ENCODE data around the gene GSTT2. TPM values are rescaled to one million over a fixed set of nuclear protein-coding genes. Genes with fewer than 3 reads are reported as not detected.
"Not testable (repeated sequence)": the region's sequence is repeated elsewhere in the genome, so short reads cannot be mapped to it uniquely, and the experiment has no call there.

GSTT2 gene
- total RNA-seq = not detected in 2 replicates

GRCh38 chr22:23979557-23980240 is at the start of gene GSTT2:
Gene GSTT2, plus strand, starts transcription at chr22:23980134.
- not testable (repeated sequence) for H3K4me3 Mint-ChIP-seq (ENCODE audit: low read depth); H3K4me1 Mint-ChIP-seq (ENCODE audit: low read depth); DNase-seq (ENCODE audit: low spot score); H3K36me3 Mint-ChIP-seq (ENCODE audit: low read depth); H3K27me3 Mint-ChIP-seq (ENCODE audit: low read depth); H3K27ac Mint-ChIP-seq; H3K9me3 Mint-ChIP-seq
- intact Hi-C loops (cut with micrococcal nuclease) = loop anchor here (10.0 kb wide), 2 partner anchors 125 to 195 kb away; no protein-coding TSS in a partner anchor

DNA sequence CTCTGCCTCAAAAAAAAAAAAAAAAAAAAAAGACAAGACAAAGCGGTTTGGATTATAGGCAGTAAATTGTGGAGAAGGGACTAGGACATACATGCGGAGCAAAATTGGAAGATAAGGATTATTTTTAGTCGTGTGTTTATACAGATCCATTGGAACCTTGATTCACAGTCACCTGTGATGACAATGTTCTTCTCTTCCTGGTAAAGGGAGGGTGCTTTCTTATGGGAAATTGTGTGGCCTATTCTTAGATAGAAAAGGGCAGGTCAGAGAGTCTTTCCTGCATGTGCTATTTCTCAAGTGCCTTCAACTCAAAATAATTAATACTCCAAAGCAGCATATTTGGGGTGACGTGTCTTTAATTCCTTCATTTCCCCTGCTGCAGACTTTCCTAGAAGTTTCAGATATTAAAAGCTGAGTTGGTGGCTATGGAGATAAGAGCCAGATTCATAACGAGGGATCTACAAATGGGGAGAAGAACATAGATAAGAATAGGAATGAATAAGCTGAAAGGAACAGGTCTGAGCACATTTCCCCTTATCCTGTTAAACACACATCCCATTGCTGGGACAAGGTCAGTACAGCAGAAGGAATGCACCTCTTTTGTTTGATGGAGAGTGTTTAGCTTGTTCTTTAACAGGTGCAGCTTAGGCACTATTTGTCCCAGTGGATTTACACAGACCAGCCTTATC is 41.5 kb upstream of the GSTT2 start:
- H3K4me1 Mint-ChIP-seq (ENCODE audit: low read depth) = peaks cover 4% of the 10 kb centered on the region
- peaks cover 13% of the 10 kb centered on the region for H3K27me3 Mint-ChIP-seq (ENCODE audit: low read depth)
- intact Hi-C loops (cut with micrococcal nuclease) = no loop called here
- no peaks in the 10 kb centered on the region for H3K36me3 Mint-ChIP-seq (ENCODE audit: low read depth)
- no peak overlapping the region for H3K4me3 Mint-ChIP-seq (ENCODE audit: low read depth)
- H3K9me3 Mint-ChIP-seq = no peaks in the 10 kb centered on the region
- H3K27ac Mint-ChIP-seq = no peak overlapping the region
- no peak for DNase-seq (ENCODE audit: low spot score)

- intact Hi-C loops (cut with micrococcal nuclease) = no loop called here
- no peak overlapping the region for H3K27ac Mint-ChIP-seq
- no peak for DNase-seq (ENCODE audit: low spot score)
- peaks cover 4% of the 10 kb centered on the region for H3K4me1 Mint-ChIP-seq (ENCODE audit: low read depth)
- no peak overlapping the region for H3K4me3 Mint-ChIP-seq (ENCODE audit: low read depth)
- peaks cover 11% of the 10 kb centered on the region for H3K27me3 Mint-ChIP-seq (ENCODE audit: low read depth)
- H3K9me3 Mint-ChIP-seq = no peaks in the 10 kb centered on the region
- H3K36me3 Mint-ChIP-seq (ENCODE audit: low read depth) = no peaks in the 10 kb centered on the region
Measured at GRCh38 chr22:23939017-23939357, 40.9 kb upstream of the GSTT2 start.

- peaks cover 16% of the 10 kb centered on the region for H3K27me3 Mint-ChIP-seq (ENCODE audit: low read depth)
- DNase-seq (ENCODE audit: low spot score); H3K36me3 Mint-ChIP-seq (ENCODE audit: low read depth); intact Hi-C loops (cut with micrococcal nuclease); H3K4me1 Mint-ChIP-seq (ENCODE audit: low read depth); H3K27ac Mint-ChIP-seq; H3K4me3 Mint-ChIP-seq (ENCODE audit: low read depth); H3K9me3 Mint-ChIP-seq: not testable (repeated sequence)
Measured at GRCh38 chr22:23940166-23940565, 39.8 kb upstream of the GSTT2 start.

GRCh38 chr22:23947391-23947790 is 32.5 kb upstream of the GSTT2 start:
- intact Hi-C loops (cut with micrococcal nuclease); H3K36me3 Mint-ChIP-seq (ENCODE audit: low read depth); H3K27ac Mint-ChIP-seq; H3K4me1 Mint-ChIP-seq (ENCODE audit: low read depth); DNase-seq (ENCODE audit: low spot score); H3K9me3 Mint-ChIP-seq; H3K4me3 Mint-ChIP-seq (ENCODE audit: low read depth): not testable (repeated sequence)
- H3K27me3 Mint-ChIP-seq (ENCODE audit: low read depth) = peaks cover 20% of the 10 kb centered on the region

DNA sequence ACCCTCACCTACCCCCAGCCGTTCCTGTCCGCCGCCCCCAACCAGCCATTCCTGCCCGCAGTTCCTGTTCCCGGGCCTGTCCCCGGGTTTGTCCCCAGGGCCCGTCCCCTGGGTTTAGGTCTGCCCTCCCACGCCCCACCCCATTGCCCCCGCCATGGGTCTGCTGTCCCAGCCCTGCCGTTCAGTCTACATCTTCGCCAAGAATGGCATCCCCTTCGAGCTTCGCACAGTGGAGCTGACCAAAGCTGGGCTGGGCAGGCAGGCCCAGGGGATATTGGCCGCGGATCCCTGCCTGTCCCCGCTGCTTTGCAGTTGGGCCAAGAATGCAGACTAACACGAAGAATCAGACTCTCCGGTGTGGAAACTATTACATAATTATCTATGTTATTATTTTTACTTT is 30.2 kb upstream of the GSTT2 start:
- H3K9me3 Mint-ChIP-seq; H3K4me3 Mint-ChIP-seq (ENCODE audit: low read depth); H3K4me1 Mint-ChIP-seq (ENCODE audit: low read depth); DNase-seq (ENCODE audit: low spot score); H3K36me3 Mint-ChIP-seq (ENCODE audit: low read depth); H3K27ac Mint-ChIP-seq: not testable (repeated sequence)
- peaks cover 10% of the 10 kb centered on the region for H3K27me3 Mint-ChIP-seq (ENCODE audit: low read depth)
- intact Hi-C loops (cut with micrococcal nuclease) = loop anchor here (10.0 kb wide), 1 partner anchor 85 kb away; no protein-coding TSS in a partner anchor

- DNase-seq (ENCODE audit: low spot score); H3K4me1 Mint-ChIP-seq (ENCODE audit: low read depth): not testable (repeated sequence)
Measured at GRCh38 chr22:23951383-23951782, 28.6 kb upstream of the GSTT2 start.

GRCh38 chr22:23952794-23953405 is 27.0 kb upstream of the GSTT2 start:
- DNase-seq (ENCODE audit: low spot score); H3K4me1 Mint-ChIP-seq (ENCODE audit: low read depth); H3K36me3 Mint-ChIP-seq (ENCODE audit: low read depth); H3K9me3 Mint-ChIP-seq; H3K4me3 Mint-ChIP-seq (ENCODE audit: low read depth); H3K27me3 Mint-ChIP-seq (ENCODE audit: low read depth); H3K27ac Mint-ChIP-seq: not testable (repeated sequence)
- intact Hi-C loops (cut with micrococcal nuclease) = loop anchor here (10.0 kb wide), 1 partner anchor 88 kb away; no protein-coding TSS in a partner anchor

More at GRCh38 chr22:23951383-23951782, 28.6 kb upstream of the GSTT2 start:
- not testable (repeated sequence) for H3K4me3 Mint-ChIP-seq (ENCODE audit: low read depth); H3K36me3 Mint-ChIP-seq (ENCODE audit: low read depth); H3K9me3 Mint-ChIP-seq; H3K27ac Mint-ChIP-seq; H3K27me3 Mint-ChIP-seq (ENCODE audit: low read depth)
- intact Hi-C loops (cut with micrococcal nuclease) = loop anchor here (10.0 kb wide), 1 partner anchor 87 kb away; no protein-coding TSS in a partner anchor

GRCh38 chr22:23953485-23953884 is 26.4 kb upstream of the GSTT2 start:
- H3K9me3 Mint-ChIP-seq; H3K4me3 Mint-ChIP-seq (ENCODE audit: low read depth); H3K27ac Mint-ChIP-seq; H3K27me3 Mint-ChIP-seq (ENCODE audit: low read depth); DNase-seq (ENCODE audit: low spot score); H3K36me3 Mint-ChIP-seq (ENCODE audit: low read depth); H3K4me1 Mint-ChIP-seq (ENCODE audit: low read depth): not testable (repeated sequence)
- intact Hi-C loops (cut with micrococcal nuclease) = loop anchor here (10.0 kb wide), 1 partner anchor 89 kb away; no protein-coding TSS in a partner anchor

- not testable (repeated sequence) for H3K27me3 Mint-ChIP-seq (ENCODE audit: low read depth); H3K9me3 Mint-ChIP-seq; H3K4me3 Mint-ChIP-seq (ENCODE audit: low read depth); H3K36me3 Mint-ChIP-seq (ENCODE audit: low read depth); DNase-seq (ENCODE audit: low spot score); H3K27ac Mint-ChIP-seq; H3K4me1 Mint-ChIP-seq (ENCODE audit: low read depth)
- intact Hi-C loops (cut with micrococcal nuclease) = loop anchor here (10.0 kb wide), 1 partner anchor 90 kb away; no protein-coding TSS in a partner anchor
Measured at GRCh38 chr22:23954193-23954990, 25.5 kb upstream of the GSTT2 start.

DNA sequence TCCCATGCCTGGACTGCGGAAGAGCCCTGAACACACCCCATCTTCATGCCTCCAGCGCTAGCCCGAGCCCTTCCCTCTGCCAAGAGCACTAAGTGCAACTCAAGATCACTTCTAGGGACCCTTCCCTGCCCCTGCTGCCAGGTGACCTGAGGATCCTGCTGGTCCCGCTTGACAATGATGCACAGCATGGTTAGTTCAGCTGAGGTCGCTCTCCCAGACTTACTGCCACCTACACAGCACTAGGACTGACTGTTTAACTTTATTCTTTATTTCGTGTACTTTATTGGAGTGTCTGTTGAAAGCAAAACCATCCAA is 25.0 kb upstream of the GSTT2 start:
- not testable (repeated sequence) for H3K27me3 Mint-ChIP-seq (ENCODE audit: low read depth); H3K4me3 Mint-ChIP-seq (ENCODE audit: low read depth); DNase-seq (ENCODE audit: low spot score); H3K4me1 Mint-ChIP-seq (ENCODE audit: low read depth); H3K36me3 Mint-ChIP-seq (ENCODE audit: low read depth); H3K27ac Mint-ChIP-seq; H3K9me3 Mint-ChIP-seq
- intact Hi-C loops (cut with micrococcal nuclease) = loop anchor here (10.0 kb wide), 1 partner anchor 90 kb away; no protein-coding TSS in a partner anchor

DNA sequence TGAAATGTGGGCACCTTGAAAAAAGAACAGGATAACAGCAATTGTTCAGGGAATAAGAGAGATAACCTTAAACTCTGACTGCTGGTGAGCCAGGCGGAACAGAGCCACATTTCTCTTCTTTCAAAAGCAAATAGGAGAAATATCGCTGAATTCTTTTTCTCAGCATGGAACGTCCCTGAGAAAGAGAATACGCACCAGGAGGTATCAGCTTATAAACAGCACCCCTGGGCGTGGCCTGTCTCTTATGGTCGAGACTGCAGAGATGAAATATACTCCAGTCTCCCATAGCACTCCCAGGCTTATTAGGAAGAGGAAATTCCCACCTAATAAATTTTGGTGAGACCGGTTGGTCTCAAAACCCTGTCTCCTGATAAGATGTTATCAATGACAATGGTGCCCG is 24.0 kb upstream of the GSTT2 start:
- not testable (repeated sequence) for H3K9me3 Mint-ChIP-seq; H3K36me3 Mint-ChIP-seq (ENCODE audit: low read depth); H3K4me1 Mint-ChIP-seq (ENCODE audit: low read depth); H3K4me3 Mint-ChIP-seq (ENCODE audit: low read depth); DNase-seq (ENCODE audit: low spot score); H3K27me3 Mint-ChIP-seq (ENCODE audit: low read depth); H3K27ac Mint-ChIP-seq
- intact Hi-C loops (cut with micrococcal nuclease) = loop anchor here (10.0 kb wide), 1 partner anchor 91 kb away; no protein-coding TSS in a partner anchor
